ENCODE data around the gene GNAQ.

The GNAQ gene

GRCh38 chr9:77896269-77896937 lies 135.2 kb downstream of the GNAQ start:
- TF ChIP-seq GATA3 (IDR thresholded peaks at IDR 0.05; ENCODE audit: low read depth, low read length), result no peak; the same call in 1 of the 2 replicates
- no peak for TF ChIP-seq GATA2 (IDR thresholded peaks at IDR 0.05; ENCODE audit: low read depth, low read length)

GRCh38 chr9:77893706-77894105 lies 137.9 kb downstream of the GNAQ start:
- TF ChIP-seq GATA2 (IDR thresholded peaks at IDR 0.05; ENCODE audit: low read depth, low read length), result no peak
- TF ChIP-seq GATA3 (IDR thresholded peaks at IDR 0.05; ENCODE audit: low read depth, low read length), result no peak

- TF ChIP-seq GATA2 (IDR thresholded peaks at IDR 0.05; ENCODE audit: low read depth, low read length) (no peak), GATA3 (IDR thresholded peaks at IDR 0.05; ENCODE audit: low read depth, low read length) (no peak)
Measured at GRCh38 chr9:77892955-77893514, 138.6 kb downstream of the GNAQ start.

GRCh38 chr9:77892171-77892570 lies 139.4 kb downstream of the GNAQ start:
- TF ChIP-seq GATA3 (IDR thresholded peaks at IDR 0.05; ENCODE audit: low read depth, low read length) (no peak), GATA2 (IDR thresholded peaks at IDR 0.05; ENCODE audit: low read depth, low read length) (no peak)

GRCh38 chr9:77891128-77891800 lies 140.3 kb downstream of the GNAQ start:
- TF ChIP-seq GATA3 (IDR thresholded peaks at IDR 0.05; ENCODE audit: low read depth, low read length) (no peak), GATA2 (IDR thresholded peaks at IDR 0.05; ENCODE audit: low read depth, low read length) (no peak)

- TF ChIP-seq GATA3 (IDR thresholded peaks at IDR 0.05; ENCODE audit: low read depth, low read length) (no peak), GATA2 (IDR thresholded peaks at IDR 0.05; ENCODE audit: low read depth, low read length) (no peak)
Measured at GRCh38 chr9:77887662-77888061, 143.9 kb downstream of the GNAQ start.

- no peak for TF ChIP-seq GATA3 (IDR thresholded peaks at IDR 0.05; ENCODE audit: low read depth, low read length)
- no peak for TF ChIP-seq GATA2 (IDR thresholded peaks at IDR 0.05; ENCODE audit: low read depth, low read length)
Measured at GRCh38 chr9:77885104-77885672, 146.4 kb downstream of the GNAQ start.

GRCh38 chr9:77883846-77884771 lies 147.5 kb downstream of the GNAQ start:
- TF ChIP-seq GATA2 (IDR thresholded peaks at IDR 0.05; ENCODE audit: low read depth, low read length) (no peak), GATA3 (IDR thresholded peaks at IDR 0.05; ENCODE audit: low read depth, low read length) (no peak)

- TF ChIP-seq GATA2 (IDR thresholded peaks at IDR 0.05; ENCODE audit: low read depth, low read length) (no peak), GATA3 (IDR thresholded peaks at IDR 0.05; ENCODE audit: low read depth, low read length) (no peak)
Measured at GRCh38 chr9:77883133-77883532, 148.5 kb downstream of the GNAQ start.

- TF ChIP-seq GATA2 (IDR thresholded peaks at IDR 0.05; ENCODE audit: low read depth, low read length) (no peak), GATA3 (IDR thresholded peaks at IDR 0.05; ENCODE audit: low read depth, low read length) (no peak)
Measured at GRCh38 chr9:77882294-77882693, 149.3 kb downstream of the GNAQ start.

GRCh38 chr9:77881111-77881510 lies 150.5 kb downstream of the GNAQ start:
- TF ChIP-seq GATA3 (IDR thresholded peaks at IDR 0.05; ENCODE audit: low read depth, low read length), result no peak
- no peak for TF ChIP-seq GATA2 (IDR thresholded peaks at IDR 0.05; ENCODE audit: low read depth, low read length)

GRCh38 chr9:77879437-77879943 lies 152.1 kb downstream of the GNAQ start:
- no peak for TF ChIP-seq GATA2 (IDR thresholded peaks at IDR 0.05; ENCODE audit: low read depth, low read length)
- TF ChIP-seq GATA3 (IDR thresholded peaks at IDR 0.05; ENCODE audit: low read depth, low read length), result no peak

- TF ChIP-seq GATA3 (IDR thresholded peaks at IDR 0.05; ENCODE audit: low read depth, low read length) (no peak), GATA2 (IDR thresholded peaks at IDR 0.05; ENCODE audit: low read depth, low read length) (no peak)
Measured at GRCh38 chr9:77877976-77878375, 153.6 kb downstream of the GNAQ start.

All from SH-SY5Y (cell line).